IMR-90 (cell line): ENCODE measurements around the gene CUL1. TPM values are rescaled to one million over a fixed set of nuclear protein-coding genes. Genes with fewer than 3 reads are reported as not detected.

Experiments
- ATAC-seq: fragments of 200-7000 bp; cut with Tn5 transposase; 2 replicates; pipeline ENCODE4 v1.9.1; 2020; ENCODE audit warnings: low read depth, mild to moderate bottlenecking, moderate library complexity
- BruUV-seq: library from RNA; stranded (reverse); fragments of 400-500 nt; replicated peaks from 2 replicates; lab custom pipeline; 2021; lab: Mats Ljungman, UMichigan
- CTCF ChIA-PET: fragments of 300-600 bp; formaldehyde crosslinking; extraction: SDS; loops from one replicate; lab custom pipeline; 2021; ENCODE audit warnings: antibody characterized with exemption; lab: Yijun Ruan, JAX
- POLR2A ChIA-PET: fragments of 300-600 bp; sonication (Branson Sonifier 250); formaldehyde crosslinking; loops from one replicate; lab custom pipeline; 2022; ENCODE audit warnings: antibody characterized with exemption; ENCODE audit not compliant: unreplicated experiment; lab: Charles Lee
- DNase-seq: peaks from one replicate; pipeline ENCODE4 v3.0.0; 2013
- H2AFZ ChIP-seq: replicated peaks from 2 replicates; pipeline ENCODE3; 2013; ENCODE audit warnings: low read length, mild to moderate bottlenecking; ENCODE audit not compliant: poor library complexity
- H2AK5ac ChIP-seq: 2 replicates; pipeline ENCODE4 v1.6.1; 2013; ENCODE audit warnings: low read depth, low read length, inconsistent platforms
- H2AK9ac ChIP-seq: replicated peaks from 2 replicates; pipeline ENCODE3; 2013; ENCODE audit warnings: mild to moderate bottlenecking, low read depth, low read length, moderate library complexity; ENCODE audit not compliant: poor library complexity
- H2BK120ac ChIP-seq: 2 replicates; pipeline ENCODE4 v1.6.1; 2013; ENCODE audit warnings: low read depth, low read length, inconsistent platforms
- H2BK15ac ChIP-seq: 3 replicates; pipeline ENCODE4 v1.6.1; 2013; ENCODE audit warnings: low read depth, low read length, inconsistent platforms
- H2BK20ac ChIP-seq: 2 replicates; pipeline ENCODE4 v1.6.1; 2013; ENCODE audit warnings: low read depth, mild to moderate bottlenecking, inconsistent platforms, low read length, moderate library complexity
- H2BK5ac ChIP-seq: 2 replicates; pipeline ENCODE4 v1.6.1; 2013; ENCODE audit warnings: mild to moderate bottlenecking, low read depth, low read length, inconsistent platforms; ENCODE audit not compliant: poor library complexity, severe bottlenecking
- H3K14ac ChIP-seq: replicated peaks from 2 replicates; pipeline ENCODE4 v1.6.1; 2013; ENCODE audit warnings: low read depth, low read length, inconsistent platforms
- H3K18ac ChIP-seq: 2 replicates; pipeline ENCODE4 v1.6.1; 2013; ENCODE audit warnings: low read depth, low read length, control low read depth
- H3K23ac ChIP-seq: 2 replicates; pipeline ENCODE4 v1.6.1; 2013; ENCODE audit warnings: low read depth, low read length, inconsistent platforms
- H3K27ac ChIP-seq: 2 replicates; pipeline ENCODE4 v1.5.1; 2013; ENCODE audit warnings: mild to moderate bottlenecking, control low read depth, low read length; ENCODE audit not compliant: insufficient read depth
- H3K27me3 ChIP-seq: 2 replicates; pipeline ENCODE4 v1.6.1; 2013; ENCODE audit warnings: low read length; ENCODE audit not compliant: control insufficient read depth, insufficient read depth
- H3K36me3 ChIP-seq: 2 replicates; pipeline ENCODE4 v1.6.1; 2013; ENCODE audit warnings: low read length, mixed read lengths; ENCODE audit not compliant: control insufficient read depth, insufficient read depth
- H3K4ac ChIP-seq: 2 replicates; pipeline ENCODE4 v1.6.1; 2013; ENCODE audit warnings: low read depth, low read length, inconsistent platforms
- H3K4me1 ChIP-seq: 2 replicates; pipeline ENCODE4 v1.6.1; 2013; ENCODE audit warnings: low read length, mixed read lengths; ENCODE audit not compliant: control insufficient read depth, insufficient read depth
- H3K4me2 ChIP-seq: 2 replicates; pipeline ENCODE4 v1.6.1; 2013; ENCODE audit warnings: low read depth, mild to moderate bottlenecking, control low read depth, low read length, moderate library complexity
- H3K4me3 ChIP-seq: 2 replicates; pipeline ENCODE4 v1.5.1; 2013; ENCODE audit warnings: low read depth, mild to moderate bottlenecking, control low read depth, low read length, moderate library complexity; ENCODE audit not compliant: insufficient read depth
- H3K56ac ChIP-seq: 2 replicates; pipeline ENCODE4 v1.6.1; 2013; ENCODE audit warnings: low read length, inconsistent platforms; ENCODE audit not compliant: insufficient read depth; ENCODE audit errors: extremely low read depth
- H3K79me1 ChIP-seq, 2 experiments: 2 replicates each; pipeline ENCODE4 v1.6.1; 2013; ENCODE audit warnings: low read length in 2 of 2, inconsistent platforms in 1 of 2, low read depth in 1 of 2
- H3K9ac ChIP-seq: 2 replicates; pipeline ENCODE4 v1.6.1; 2013; ENCODE audit warnings: low read depth, low read length, control low read depth
- H3K9me1 ChIP-seq: 2 replicates; pipeline ENCODE4 v1.6.1; 2013; ENCODE audit warnings: low read length, inconsistent platforms; ENCODE audit not compliant: insufficient read depth
- H3K9me3 ChIP-seq: 2 replicates; pipeline ENCODE4 v1.6.1; 2013; ENCODE audit warnings: low read length; ENCODE audit not compliant: control insufficient read depth, insufficient read depth
- H4K20me1 ChIP-seq: 2 replicates; pipeline ENCODE4 v1.6.1; 2013; ENCODE audit warnings: low read length, inconsistent platforms; ENCODE audit not compliant: insufficient read depth
- H4K5ac ChIP-seq: 2 replicates; pipeline ENCODE4 v1.6.1; 2013; ENCODE audit warnings: mild to moderate bottlenecking, low read depth, low read length, control low read depth
- H4K8ac ChIP-seq, 2 experiments: 2 replicates each; pipeline ENCODE4 v1.6.1; 2013; ENCODE audit warnings: low read depth in 2 of 2, low read length in 2 of 2, control low read depth in 1 of 2, inconsistent platforms in 1 of 2
- H4K91ac ChIP-seq: 2 replicates; pipeline ENCODE4 v1.6.1; 2013; ENCODE audit warnings: low read depth, low read length, inconsistent platforms; ENCODE audit not compliant: insufficient read depth
- BHLHE40 ChIP-seq: fragments of 150-350 bp; IDR thresholded peaks from 2 replicates; pipeline ENCODE4 v1.6.1; 2016; ENCODE audit warnings: mild to moderate bottlenecking, low read depth, low read length
- CEBPB ChIP-seq: IDR thresholded peaks from 2 replicates; pipeline ENCODE4 v1.6.1; 2012; ENCODE audit warnings: low read depth, low read length, improper control_type of control experiment
- CHD1 ChIP-seq: IDR thresholded peaks from 2 replicates; pipeline ENCODE4 v1.6.1; 2012; ENCODE audit warnings: low read depth, low read length, improper control_type of control experiment
- CTCF ChIP-seq: conservative IDR thresholded peaks from 2 replicates; pipeline ENCODE4 v1.5.1; 2012; ENCODE audit warnings: mild to moderate bottlenecking, low read depth, low read length, improper control_type of control experiment
- ELK1 ChIP-seq: fragments of 150-350 bp; IDR thresholded peaks from 2 replicates; pipeline ENCODE4 v1.6.1; 2016; ENCODE audit warnings: low read depth, mild to moderate bottlenecking, low read length, moderate library complexity, borderline replicate concordance
- FOS ChIP-seq: fragments of 150-350 bp; IDR thresholded peaks from 2 replicates; pipeline ENCODE4 v1.6.1; 2016; ENCODE audit warnings: low read depth, low read length
- MAFK ChIP-seq: IDR thresholded peaks from 2 replicates; pipeline ENCODE4 v1.6.1; 2012; ENCODE audit warnings: low read depth, low read length, improper control_type of control experiment
- MAZ ChIP-seq: IDR thresholded peaks from 2 replicates; pipeline ENCODE4 v1.6.1; 2012; ENCODE audit warnings: low read depth, mild to moderate bottlenecking, low read length, improper control_type of control experiment, moderate library complexity, borderline replicate concordance
- MXI1 ChIP-seq: IDR thresholded peaks from 2 replicates; pipeline ENCODE4 v1.6.1; 2012; ENCODE audit warnings: low read depth, mild to moderate bottlenecking, low read length, moderate library complexity, borderline replicate concordance
- NFE2L2 ChIP-seq: fragments of 150-350 bp; IDR thresholded peaks from 2 replicates; pipeline ENCODE4 v1.6.1; 2016; ENCODE audit warnings: low read depth, mild to moderate bottlenecking, low read length
- POLR2A ChIP-seq: IDR thresholded peaks from 2 replicates; pipeline ENCODE4 v1.6.1; 2012; ENCODE audit warnings: mild to moderate bottlenecking, low read depth, low read length
- RAD21 ChIP-seq: IDR thresholded peaks from 2 replicates; pipeline ENCODE4 v1.6.1; 2012; ENCODE audit warnings: low read length, improper control_type of control experiment
- RCOR1 ChIP-seq: IDR thresholded peaks from 2 replicates; pipeline ENCODE4 v1.6.1; 2012; ENCODE audit warnings: mild to moderate bottlenecking, low read length, improper control_type of control experiment; ENCODE audit not compliant: insufficient replicate concordance
- RFX5 ChIP-seq: IDR thresholded peaks from 2 replicates; pipeline ENCODE4 v1.8.0; 2012; ENCODE audit warnings: low read depth, mild to moderate bottlenecking, low read length, moderate library complexity
- SMC3 ChIP-seq: fragments of 150-350 bp; IDR thresholded peaks from 2 replicates; pipeline ENCODE4 v1.6.1; 2016; ENCODE audit warnings: low read depth, mild to moderate bottlenecking, antibody characterized with exemption, low read length, moderate library complexity
- USF2 ChIP-seq: fragments of 150-350 bp; IDR thresholded peaks from 2 replicates; pipeline ENCODE4 v1.6.1; 2017; ENCODE audit warnings: mild to moderate bottlenecking, antibody characterized with exemption, low read length, low read depth
- WGBS, 2 experiments: methylation state at CpG; one replicate each; pipeline versions ENCODE4 v1.1.5 to v1.1.7; 2013; ENCODE audit warnings: missing lambda C conversion rate in 2 of 2; ENCODE audit not compliant: insufficient read length in 1 of 2; ENCODE audit errors: extremely low coverage in 2 of 2; 5-methylcytosine and 5-hydroxymethylcytosine counted together
- dilution Hi-C: fragments of 300-500 bp; cut with HindIII; formaldehyde crosslinking; loops from one replicate; pipeline ENCODE4 v1.14.3; 2018; ENCODE audit warnings: low sequenced_read_pairs; ENCODE audit not compliant: unreplicated experiment
- in situ Hi-C: fragments of 300-500 bp; cut with MboI; formaldehyde crosslinking; loops from 3 replicates; pipeline ENCODE4 v1.14.3; 2019; ENCODE audit warnings: low sequenced_read_pairs, inconsistent platforms, mixed read lengths
- intact Hi-C: fragments of 100-400 bp; cut with micrococcal nuclease; formaldehyde crosslinking; loops from 2 replicates; pipeline ENCODE4 v1.10.0; 2022
- polyA plus RNA-seq, 3 experiments: library from polyadenylated mRNA; depleted of rRNA; stranded (reverse); fragments of >200 nt; gene quantifications; 2 replicates each; pipeline ENCODE4 v1.2.3, GENCODE V29; 2012; ENCODE audit warnings: low replicate concordance in 1 of 3
- total RNA-seq: library from RNA; depleted of rRNA; stranded (reverse); fragments of >200 nt; gene quantifications from 2 replicates; pipeline ENCODE4 v1.2.3, GENCODE V29; 2012

Gene CUL1
- total and polyA plus RNA-seq, 2 of the 4 experiments (the other 2 are of a cell fraction), result 44.0 to 46.2 TPM

- Histone ChIP-seq H3K56ac (no peak overlapping the region), H3K9me3 (no peaks in the 10 kb centered on the region), H3K9me1 (no peaks in the 10 kb centered on the region), H3K9ac (no peak overlapping the region), H2BK120ac (peak overlapping the region; percentile 72; the same call in 1 of the 2 replicates), H3K14ac (no peak overlapping the region), H4K91ac (no peak overlapping the region), H3K4me1 (peaks cover 2% of the 10 kb centered on the region; the same call in 1 of the 2 replicates), H4K5ac (no peak overlapping the region), H4K20me1 (no peaks in the 10 kb centered on the region), H2AK9ac (no peak overlapping the region), H2AK5ac (no peak overlapping the region), H3K27me3 (no peaks in the 10 kb centered on the region; the same call in 1 of the 2 replicates), H3K18ac (no peak overlapping the region), H2AFZ (no peak overlapping the region), H3K4ac (no peak overlapping the region), H2BK15ac (no peak overlapping the region), H3K4me2 (no peak overlapping the region), H4K8ac (no peak overlapping the region), H3K79me1 (no peaks in the 10 kb centered on the region), H3K36me3 (no peaks in the 10 kb centered on the region), H2BK5ac (no peak overlapping the region), H3K4me3 (no peak overlapping the region), H3K23ac (no peak overlapping the region), H2BK20ac (no peak overlapping the region), H3K27ac (no peak overlapping the region)
- TF ChIP-seq BHLHE40 (no peak), POLR2A (no peak), USF2 (no peak), CHD1 (no peak), RAD21 (no peak), SMC3 (no peak), CTCF (no peak), MAZ (no peak), ELK1 (no peak), RFX5 (no peak), MAFK (no peak), FOS (no peak), NFE2L2 (no peak), MXI1 (no peak), RCOR1 (no peak), CEBPB (no peak)
- intact Hi-C loops, result no loop called here
- DNase-seq (peak; percentile 65), ATAC-seq (peak; percentile 78)
- WGBS, 2 experiments, result no CpG with 5 or more reads among the region's 4 CpGs
- ChIA-PET POLR2A (no interaction called here), CTCF (interaction anchor here (0.7 kb wide), 1 partner anchor 17 kb away, joined by 8 read pairs; no protein-coding TSS in a partner anchor)
- no TSS peak for BruUV-seq
- in situ Hi-C loops, result no loop called here
- dilution Hi-C loops, result no loop called here
Measured at GRCh38 chr7:148650232-148650858, 48.4 kb upstream of the CUL1 start.
